ENCODE measurements around the gene SCO2.
A peak's percentile ranks its signal among the peaks of the same experiment; 100 is the strongest.

SCO2 gene

GRCh38 chr22:50476868-50477267, 48.5 kb downstream of the SCO2 start:
- DNase-seq (ENCODE audit: low spot score), result no peak

- DNase-seq (ENCODE audit: low spot score), result no peak
Observed at GRCh38 chr22:50475652-50476002, 49.8 kb downstream of the SCO2 start.

- DNase-seq (ENCODE audit: low spot score), result peak; percentile 95
Observed at GRCh38 chr22:50474710-50475651, 50.4 kb downstream of the SCO2 start, which contains the start of gene SBF1. TSS of gene SBF1 (minus strand) at chr22:50475035. CDS start at chr22:50474840, 195 bp downstream.

- DNase-seq (ENCODE audit: low spot score), result no peak
Observed at GRCh38 chr22:50473855-50474671, 51.3 kb downstream of the SCO2 start.

Measured in ecto neural progenitor cell (in vitro differentiated cells).